ENCODE measurements around the gene JMJD6. TPM values are rescaled to one million over a fixed set of nuclear protein-coding genes. Genes with fewer than 3 reads are reported as not detected.

The JMJD6 gene
- total and polyA plus RNA-seq, 9 of the 15 experiments (the other 6 are each of a cell fraction or from before 2014, with no cell fraction given), result 2.5 to 52.3 (median 36.3) TPM

DNA sequence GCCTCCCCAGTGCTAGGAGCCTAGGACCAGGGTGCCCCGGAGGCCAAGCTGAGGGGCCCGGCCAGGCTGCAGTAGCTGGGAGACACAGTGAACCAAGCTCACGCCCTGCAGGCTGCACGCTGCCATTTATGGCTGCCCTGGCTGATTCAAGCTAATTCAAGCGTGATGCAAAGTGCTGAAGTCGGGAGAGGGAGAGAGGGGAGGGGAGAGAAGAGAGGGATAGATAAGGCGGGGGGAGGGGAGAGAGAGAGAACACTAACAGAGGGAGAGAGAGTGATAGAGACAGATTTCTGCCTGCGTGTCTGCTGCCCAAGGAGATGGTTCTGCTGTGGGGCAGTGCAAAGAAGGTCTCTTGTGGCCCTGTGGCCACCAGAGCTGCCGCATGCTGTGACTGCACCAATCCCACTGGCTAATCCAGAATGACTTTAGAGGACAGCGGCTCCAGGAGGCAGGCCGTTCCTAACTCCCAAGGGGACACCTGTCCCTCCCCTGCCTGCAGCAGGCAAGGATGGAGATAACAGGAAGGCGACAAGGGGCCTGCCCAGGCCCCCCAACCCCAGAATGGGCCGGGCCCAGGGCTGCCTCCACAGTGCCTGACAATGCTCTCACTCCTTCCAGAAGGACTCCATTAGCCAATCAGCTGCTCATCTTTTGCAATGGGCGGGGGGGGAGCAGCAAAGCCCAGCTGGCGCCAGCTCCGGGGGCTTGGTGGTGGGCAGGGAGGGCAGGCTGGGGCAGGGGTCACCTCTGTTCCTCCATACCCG is 28.5 kb downstream of the JMJD6 start (continued):
- no peak for TF ChIP-seq CCAR2 (IDR thresholded peaks at IDR 0.05; ENCODE audit: low read depth, low read length)
- TF ChIP-seq, protein P1, sequence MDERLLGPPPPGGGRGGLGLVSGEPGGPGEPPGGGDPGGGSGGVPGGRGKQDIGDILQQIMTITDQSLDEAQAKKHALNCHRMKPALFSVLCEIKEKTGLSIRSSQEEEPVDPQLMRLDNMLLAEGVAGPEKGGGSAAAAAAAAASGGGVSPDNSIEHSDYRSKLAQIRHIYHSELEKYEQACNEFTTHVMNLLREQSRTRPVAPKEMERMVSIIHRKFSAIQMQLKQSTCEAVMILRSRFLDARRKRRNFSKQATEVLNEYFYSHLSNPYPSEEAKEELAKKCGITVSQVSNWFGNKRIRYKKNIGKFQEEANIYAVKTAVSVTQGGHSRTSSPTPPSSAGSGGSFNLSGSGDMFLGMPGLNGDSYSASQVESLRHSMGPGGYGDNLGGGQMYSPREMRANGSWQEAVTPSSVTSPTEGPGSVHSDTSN (CRISPR knock-in tag; IDR thresholded peaks at IDR 0.05; ENCODE audit: low read depth), result no peak
- TF ChIP-seq, protein P1 (tag; conservative IDR thresholded peaks at IDR 0.05; ENCODE audit: low read depth), result no peak
- TF ChIP-seq MAFF (IDR thresholded peaks at IDR 0.05; ENCODE audit: low read length), result no peak
- TF ChIP-seq RBFOX2 (IDR thresholded peaks at IDR 0.05; ENCODE audit: low read depth, low read length), result peak; percentile 81
- TF ChIP-seq RBM39 (optimal IDR thresholded peaks at IDR 0.05; ENCODE audit: low read depth, low read length), result no peak
- no peak for TF ChIP-seq ZNF75A (CRISPR knock-in tag; IDR thresholded peaks at IDR 0.05)
- no peak for TF ChIP-seq ZKSCAN8 (CRISPR knock-in tag; IDR thresholded peaks at IDR 0.05)
- no peak for TF ChIP-seq ZNF785 (CRISPR knock-in tag; IDR thresholded peaks at IDR 0.05)
- TF ChIP-seq ILF3 (IDR thresholded peaks at IDR 0.05; ENCODE audit: borderline replicate concordance), result no peak
- TF ChIP-seq IRF2 (CRISPR knock-in tag; IDR thresholded peaks at IDR 0.05), result no peak
- TF ChIP-seq ZNF431 (CRISPR knock-in tag; IDR thresholded peaks at IDR 0.05), result no peak
- TF ChIP-seq ZNF707 (CRISPR knock-in tag; conservative IDR thresholded peaks at IDR 0.05), result no peak
- no peak for TF ChIP-seq CSDE1 (IDR thresholded peaks at IDR 0.05)
- no peak for TF ChIP-seq ZNF280B (CRISPR knock-in tag; IDR thresholded peaks at IDR 0.05)
- no peak for TF ChIP-seq SFPQ (IDR thresholded peaks at IDR 0.05; ENCODE audit: low read depth, low read length)
- TF ChIP-seq L3MBTL2 (IDR thresholded peaks at IDR 0.05), result peak; percentile 48; the same call in 1 of the 2 replicates
- TF ChIP-seq MYBL2 (IDR thresholded peaks at IDR 0.05; ENCODE audit: low read depth), result no peak
- no peak for TF ChIP-seq MYBL2 (CRISPR knock-in tag; IDR thresholded peaks at IDR 0.05; ENCODE audit: borderline replicate concordance)
- no peak for TF ChIP-seq CBX3 (IDR thresholded peaks at IDR 0.05; ENCODE audit: borderline replicate concordance in 1 of 2, low read length in 2 of 2)
- no peak for TF ChIP-seq KLF6 (CRISPR knock-in tag; IDR thresholded peaks at IDR 0.05; ENCODE audit: borderline replicate concordance)
- TF ChIP-seq TARDBP (IDR thresholded peaks at IDR 0.05), result no peak
- TF ChIP-seq TEAD4 (IDR thresholded peaks at IDR 0.05; ENCODE audit: low read length), result no peak
- no peak for TF ChIP-seq TEAD4 (CRISPR knock-in tag; IDR thresholded peaks at IDR 0.05; ENCODE audit: borderline replicate concordance)
- no peak for TF ChIP-seq KAT8 (IDR thresholded peaks at IDR 0.05; ENCODE audit: low read depth)
